Osteocyte (in vitro differentiated cells): ENCODE data around the gene ZNF593. TPM values are rescaled to one million over a fixed set of nuclear protein-coding genes. Genes with fewer than 3 reads are reported as not detected.
A peak's percentile ranks its signal among the peaks of the same experiment; 100 is the strongest.

Source experiments
- DNase-seq: peaks from one replicate; pipeline ENCODE4 v3.0.0; 2021; ENCODE audit warnings: mixed read lengths; ENCODE audit not compliant: unreplicated experiment; ENCODE audit errors: extremely low spot score
- H3K27ac Mint-ChIP-seq: one replicate; pipeline ENCODE4 v1.8.0; 2021; ENCODE audit warnings: mild to moderate bottlenecking, mixed read lengths; ENCODE audit not compliant: unreplicated experiment
- H3K27me3 Mint-ChIP-seq: one replicate; pipeline ENCODE4 v1.8.0; 2021; ENCODE audit warnings: mixed read lengths; ENCODE audit not compliant: unreplicated experiment
- H3K36me3 Mint-ChIP-seq: one replicate; pipeline ENCODE4 v1.8.0; 2021; ENCODE audit warnings: mixed read lengths; ENCODE audit not compliant: unreplicated experiment
- H3K4me1 Mint-ChIP-seq: one replicate; pipeline ENCODE4 v1.8.0; 2021; ENCODE audit warnings: mixed read lengths; ENCODE audit not compliant: unreplicated experiment
- H3K4me3 Mint-ChIP-seq: one replicate; pipeline ENCODE4 v1.8.0; 2021; ENCODE audit warnings: mild to moderate bottlenecking, moderate library complexity, mixed read lengths; ENCODE audit not compliant: unreplicated experiment
- H3K9me3 Mint-ChIP-seq: one replicate; pipeline ENCODE4 v1.8.0; 2021; ENCODE audit warnings: mixed read lengths; ENCODE audit not compliant: unreplicated experiment
- total RNA-seq: library from RNA; stranded (reverse); gene quantifications from 2 replicates; pipeline ENCODE4 v1.2.1, GENCODE V29; 2021
- TF ChIP-seq, protein P1 (sequence below): fragments of 200-600 bp; sonication (generic); IDR thresholded peaks from 2 replicates; pipeline ENCODE4 v1.5.0; 2021; ENCODE audit warnings: antibody characterized with exemption, mild to moderate bottlenecking, moderate library complexity

The ZNF593 gene
- total RNA-seq, 1 donor from 2014 or later: 28.6 TPM

- Mint-ChIP-seq H3K27me3 (peaks cover 16% of the 10 kb centered on the region), H3K27ac (no peak overlapping the region), H3K9me3 (no peaks in the 10 kb centered on the region), H3K4me1 (peaks cover 2% of the 10 kb centered on the region), H3K4me3 (no peak overlapping the region), H3K36me3 (no peaks in the 10 kb centered on the region)
- DNase-seq: peak; percentile 64
- TF ChIP-seq, protein P1, sequence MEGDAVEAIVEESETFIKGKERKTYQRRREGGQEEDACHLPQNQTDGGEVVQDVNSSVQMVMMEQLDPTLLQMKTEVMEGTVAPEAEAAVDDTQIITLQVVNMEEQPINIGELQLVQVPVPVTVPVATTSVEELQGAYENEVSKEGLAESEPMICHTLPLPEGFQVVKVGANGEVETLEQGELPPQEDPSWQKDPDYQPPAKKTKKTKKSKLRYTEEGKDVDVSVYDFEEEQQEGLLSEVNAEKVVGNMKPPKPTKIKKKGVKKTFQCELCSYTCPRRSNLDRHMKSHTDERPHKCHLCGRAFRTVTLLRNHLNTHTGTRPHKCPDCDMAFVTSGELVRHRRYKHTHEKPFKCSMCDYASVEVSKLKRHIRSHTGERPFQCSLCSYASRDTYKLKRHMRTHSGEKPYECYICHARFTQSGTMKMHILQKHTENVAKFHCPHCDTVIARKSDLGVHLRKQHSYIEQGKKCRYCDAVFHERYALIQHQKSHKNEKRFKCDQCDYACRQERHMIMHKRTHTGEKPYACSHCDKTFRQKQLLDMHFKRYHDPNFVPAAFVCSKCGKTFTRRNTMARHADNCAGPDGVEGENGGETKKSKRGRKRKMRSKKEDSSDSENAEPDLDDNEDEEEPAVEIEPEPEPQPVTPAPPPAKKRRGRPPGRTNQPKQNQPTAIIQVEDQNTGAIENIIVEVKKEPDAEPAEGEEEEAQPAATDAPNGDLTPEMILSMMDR: no peak
Measured at GRCh38 chr1:26142159-26142558, 27.5 kb upstream of the ZNF593 start.

DNA sequence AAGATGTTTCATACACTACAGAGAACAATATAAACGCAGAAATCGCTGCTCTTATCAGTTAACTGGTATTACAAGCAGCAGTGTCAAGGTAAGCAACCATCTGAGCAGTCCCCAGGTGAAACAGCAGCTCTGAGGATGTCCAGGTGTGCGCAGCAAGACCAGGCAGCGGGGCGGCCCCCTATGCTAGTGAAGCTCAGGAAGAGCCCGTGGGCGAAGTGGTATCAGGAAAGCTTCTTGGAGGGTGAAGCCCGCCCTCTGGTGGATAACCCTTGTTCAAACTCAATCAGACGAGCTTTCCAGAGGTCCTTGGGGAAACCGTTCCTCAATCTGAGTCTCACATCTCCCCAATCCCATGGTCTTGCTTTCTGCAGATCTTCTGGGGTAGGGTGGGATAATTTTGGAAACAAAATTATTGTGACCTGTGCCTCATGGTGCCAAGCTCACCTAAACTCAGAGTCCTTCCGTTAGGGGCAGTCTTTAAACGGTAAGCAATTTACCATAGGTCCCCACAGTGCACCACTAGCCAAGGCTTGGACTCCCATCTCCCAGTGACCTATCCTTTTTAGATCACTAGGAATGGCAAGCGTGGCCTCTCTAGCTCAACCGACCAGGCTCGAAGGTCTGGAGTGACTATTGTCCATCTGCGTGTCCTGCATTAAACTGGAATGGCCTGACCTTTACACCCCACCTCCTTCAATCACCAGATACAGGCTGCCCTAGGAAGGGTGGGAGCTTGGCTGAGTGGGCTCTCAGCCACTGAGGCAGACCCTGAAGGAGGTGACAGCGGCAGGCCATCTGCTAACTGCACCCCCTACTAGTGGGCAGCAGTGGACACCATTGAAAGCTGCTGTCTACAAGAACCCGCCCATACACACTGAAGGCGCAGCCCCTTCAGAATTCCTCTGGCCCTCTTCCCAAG is 24.4 kb upstream of the ZNF593 start:
- Mint-ChIP-seq H3K36me3 (no peaks in the 10 kb centered on the region), H3K27ac (no peak overlapping the region), H3K27me3 (peaks cover 28% of the 10 kb centered on the region), H3K4me3 (no peak overlapping the region), H3K4me1 (peaks cover 2% of the 10 kb centered on the region), H3K9me3 (no peaks in the 10 kb centered on the region)
- peak; percentile 89 for DNase-seq
- TF ChIP-seq, protein P1: peak; percentile 83

DNA sequence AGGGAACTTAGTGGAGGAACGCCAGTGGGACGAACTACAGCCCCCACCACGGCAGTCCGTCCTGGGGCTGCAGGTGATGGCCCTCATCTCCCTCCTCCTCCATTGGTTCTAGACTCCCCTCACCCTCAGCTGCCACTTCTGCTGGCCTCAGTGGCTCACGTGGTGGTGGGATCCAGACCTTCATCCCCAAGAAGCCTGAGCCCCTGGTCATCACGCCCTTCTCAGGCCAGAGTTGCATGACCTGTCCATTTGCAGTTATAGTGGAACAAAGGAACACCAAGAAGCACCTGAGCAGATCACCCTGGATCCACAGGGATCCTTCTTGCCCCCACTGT is 23.8 kb upstream of the ZNF593 start:
- H3K4me3 Mint-ChIP-seq: no peak overlapping the region
- DNase-seq: no peak
- TF ChIP-seq, protein P1: no peak
- peaks cover 2% of the 10 kb centered on the region for H3K4me1 Mint-ChIP-seq
- peaks cover 29% of the 10 kb centered on the region for H3K27me3 Mint-ChIP-seq
- H3K36me3 Mint-ChIP-seq: no peaks in the 10 kb centered on the region
- no peaks in the 10 kb centered on the region for H3K9me3 Mint-ChIP-seq
- no peak overlapping the region for H3K27ac Mint-ChIP-seq

- no peaks in the 10 kb centered on the region for H3K9me3 Mint-ChIP-seq
- H3K27me3 Mint-ChIP-seq: peaks cover 42% of the 10 kb centered on the region
- peaks cover 2% of the 10 kb centered on the region for H3K4me1 Mint-ChIP-seq
- peak; percentile 66 for DNase-seq
- TF ChIP-seq, protein P1: no peak
- no peak overlapping the region for H3K27ac Mint-ChIP-seq
- H3K36me3 Mint-ChIP-seq: no peaks in the 10 kb centered on the region
- H3K4me3 Mint-ChIP-seq: no peak overlapping the region
Measured at GRCh38 chr1:26148887-26149286, 20.8 kb upstream of the ZNF593 start.

DNA sequence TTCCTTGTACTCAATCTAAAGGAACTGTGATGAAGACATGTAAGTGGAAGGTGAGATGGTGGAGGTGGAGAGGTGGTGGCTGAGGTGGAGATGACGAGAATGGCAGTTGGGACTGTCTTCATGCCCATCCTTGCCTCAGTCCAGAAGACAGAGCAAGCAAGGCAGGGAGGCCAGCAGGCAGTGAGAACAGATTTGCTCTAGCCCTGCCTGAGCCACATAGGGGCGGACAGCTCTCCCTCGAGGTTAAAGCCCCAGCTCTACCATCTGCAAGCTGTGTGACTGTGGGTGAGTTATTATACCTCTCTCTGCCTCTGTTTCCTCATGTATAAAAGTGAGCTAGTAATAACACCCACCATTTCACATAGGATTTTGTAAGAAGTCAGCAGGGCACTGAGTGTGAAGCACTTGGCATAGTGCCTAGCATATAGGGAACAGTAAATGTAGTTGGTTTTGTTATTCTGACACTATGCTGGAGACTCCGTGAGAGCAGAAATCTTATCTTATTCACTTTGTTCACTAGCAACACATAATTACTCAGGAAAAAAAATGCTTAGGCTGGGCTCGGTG is 15.7 kb upstream of the ZNF593 start:
- TF ChIP-seq, protein P1: no peak
- DNase-seq: no peak
- Mint-ChIP-seq H3K27ac (no peak overlapping the region), H3K36me3 (no peaks in the 10 kb centered on the region), H3K4me3 (no peak overlapping the region), H3K27me3 (peaks cover 48% of the 10 kb centered on the region), H3K4me1 (peaks cover 10% of the 10 kb centered on the region), H3K9me3 (no peaks in the 10 kb centered on the region)
